CD4-positive, alpha-beta T cell treated with Interleukin-15 for 4 hours (primary cell): ENCODE results near the gene PML.
"Not testable (repeated sequence)": the region's sequence is repeated elsewhere in the genome, so short reads cannot be mapped to it uniquely, and the experiment has no call there.

Source experiments
- DNase-seq: peaks from one replicate; pipeline ENCODE4 v3.0.0-alpha.2; 2020; ENCODE audit warnings: low spot score

Gene PML

GRCh38 chr15:74060251-74060650, 65.7 kb downstream of the PML start:
- no peak for DNase-seq

GRCh38 chr15:74062236-74062635, 67.7 kb downstream of the PML start:
- no peak for DNase-seq

- DNase-seq, result no peak
These were observed 68.2 kb downstream of the PML start for GRCh38 chr15:74062671-74063070.

- not testable (repeated sequence) for DNase-seq
These were observed 69.1 kb downstream of the PML start for GRCh38 chr15:74063425-74064146.

- DNase-seq, result not testable (repeated sequence)
These were observed 69.7 kb downstream of the PML start for GRCh38 chr15:74064183-74064582.

GRCh38 chr15:74064822-74065221, 70.3 kb downstream of the PML start:
- not testable (repeated sequence) for DNase-seq

GRCh38 chr15:74065684-74066411, 71.3 kb downstream of the PML start:
- peak; percentile 51 for DNase-seq

GRCh38 chr15:74071645-74072044, 77.1 kb downstream of the PML start:
- not testable (repeated sequence) for DNase-seq

GRCh38 chr15:74072132-74072531, 77.6 kb downstream of the PML start:
- not testable (repeated sequence) for DNase-seq

- DNase-seq, result peak; percentile 25
These were observed 78.3 kb downstream of the PML start for GRCh38 chr15:74072614-74073337.

- not testable (repeated sequence) for DNase-seq
These were observed 81.3 kb downstream of the PML start for GRCh38 chr15:74075781-74076180.

- DNase-seq, result not testable (repeated sequence)
These were observed 87.9 kb downstream of the PML start, which contains the start of gene GOLGA6A for GRCh38 chr15:74082450-74082849. TSS of gene GOLGA6A (minus strand) at chr15:74082550. CDS start at chr15:74082509, 41 bp downstream.

- not testable (repeated sequence) for DNase-seq
These were observed 100.1 kb downstream of the PML start for GRCh38 chr15:74094567-74094966.

GRCh38 chr15:74095610-74096009, 101.1 kb downstream of the PML start:
- not testable (repeated sequence) for DNase-seq

- not testable (repeated sequence) for DNase-seq
These were observed 102.4 kb downstream of the PML start for GRCh38 chr15:74096753-74097474.
